Measurements from ENCODE around the gene CCDC51. TPM values are rescaled to one million over a fixed set of nuclear protein-coding genes. Genes with fewer than 3 reads are reported as not detected.
A peak's percentile ranks its signal among the peaks of the same experiment; 100 is the strongest.

CCDC51 gene
- total and polyA plus RNA-seq, 4 donors, result 6.6 to 14.4 (median 11.1) TPM

DNA sequence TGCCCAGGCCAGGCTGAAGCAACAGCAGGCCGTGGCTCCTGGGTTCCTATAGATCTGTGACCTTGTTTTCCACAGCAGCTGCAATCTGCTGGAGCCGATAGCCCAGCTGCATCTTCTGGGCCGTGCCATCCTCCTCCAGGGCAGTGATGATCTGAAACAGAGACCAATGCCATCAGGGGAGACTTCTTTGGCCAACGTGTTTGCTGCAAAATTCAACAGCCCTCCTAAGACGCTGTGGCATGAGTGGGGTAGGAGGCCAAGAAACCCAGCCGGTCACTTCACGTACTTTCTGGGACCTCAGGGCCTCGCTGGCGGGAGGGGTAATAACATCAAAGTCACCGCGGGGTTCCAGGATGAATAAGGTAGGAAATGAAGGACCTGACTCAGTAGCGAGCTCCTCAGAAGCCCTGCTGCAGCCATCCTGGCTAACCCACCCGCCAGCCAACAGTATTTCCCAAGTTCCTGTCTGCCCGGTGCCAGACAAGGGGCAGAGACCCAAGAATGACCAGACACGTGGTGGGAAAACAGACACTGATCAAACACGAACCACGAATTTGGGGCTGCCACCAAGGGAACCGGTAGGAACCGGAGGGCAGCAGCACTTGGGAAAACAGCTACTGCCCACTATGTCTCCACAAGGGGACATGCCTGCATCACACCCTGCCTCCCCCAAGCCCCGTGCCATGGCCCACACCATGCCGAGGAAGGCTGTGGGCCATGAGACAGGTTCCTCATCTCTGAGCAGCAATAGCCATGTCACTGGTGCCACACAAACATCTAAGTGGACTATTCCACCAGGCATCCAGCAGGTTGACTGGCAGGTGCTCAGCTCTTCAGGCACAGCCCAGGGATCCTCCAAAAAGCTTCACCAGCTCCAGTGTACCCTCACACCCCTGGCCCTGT, 35.2 kb downstream of the CCDC51 start:
- WGBS, 2 donors, result 60 to 79% methylated on average over 21 of the region's 21 CpGs
- H3K36me3 ChIP-seq (ENCODE audit: control insufficient read depth in 4 of 4, insufficient read depth in 4 of 4, low read length in 4 of 4), result peaks cover 6 to 37% (median 25%) of the 10 kb centered on the region in 4 donors
- ATAC-seq (ENCODE audit: insufficient read depth, low FRiP score) (no peak), DNase-seq (no peak)
- no peaks in the 10 kb centered on the region for H3K4me1 ChIP-seq (ENCODE audit: control insufficient read depth in 5 of 5, insufficient read depth in 5 of 5, low read length in 5 of 5)
- no peaks in the 10 kb centered on the region for H3K9me3 ChIP-seq (ENCODE audit: control insufficient read depth in 4 of 4, insufficient read depth in 3 of 4, low read length in 3 of 4)
- TF ChIP-seq, protein P1, sequence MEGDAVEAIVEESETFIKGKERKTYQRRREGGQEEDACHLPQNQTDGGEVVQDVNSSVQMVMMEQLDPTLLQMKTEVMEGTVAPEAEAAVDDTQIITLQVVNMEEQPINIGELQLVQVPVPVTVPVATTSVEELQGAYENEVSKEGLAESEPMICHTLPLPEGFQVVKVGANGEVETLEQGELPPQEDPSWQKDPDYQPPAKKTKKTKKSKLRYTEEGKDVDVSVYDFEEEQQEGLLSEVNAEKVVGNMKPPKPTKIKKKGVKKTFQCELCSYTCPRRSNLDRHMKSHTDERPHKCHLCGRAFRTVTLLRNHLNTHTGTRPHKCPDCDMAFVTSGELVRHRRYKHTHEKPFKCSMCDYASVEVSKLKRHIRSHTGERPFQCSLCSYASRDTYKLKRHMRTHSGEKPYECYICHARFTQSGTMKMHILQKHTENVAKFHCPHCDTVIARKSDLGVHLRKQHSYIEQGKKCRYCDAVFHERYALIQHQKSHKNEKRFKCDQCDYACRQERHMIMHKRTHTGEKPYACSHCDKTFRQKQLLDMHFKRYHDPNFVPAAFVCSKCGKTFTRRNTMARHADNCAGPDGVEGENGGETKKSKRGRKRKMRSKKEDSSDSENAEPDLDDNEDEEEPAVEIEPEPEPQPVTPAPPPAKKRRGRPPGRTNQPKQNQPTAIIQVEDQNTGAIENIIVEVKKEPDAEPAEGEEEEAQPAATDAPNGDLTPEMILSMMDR (IDR thresholded peaks at IDR 0.05; ENCODE audit: control extremely low read depth, extremely low read depth), result no peak
- no peak overlapping the region for H3K9ac ChIP-seq (ENCODE audit: insufficient read depth in 1 of 2, low read length in 2 of 2)
- no peak overlapping the region for H3K4me3 ChIP-seq
- no peak overlapping the region for H3K27ac ChIP-seq (ENCODE audit: low read depth in 1 of 2, low read length in 1 of 2)
- no peaks in the 10 kb centered on the region for H3K27me3 ChIP-seq (ENCODE audit: control insufficient read depth in 3 of 3, insufficient read depth in 3 of 3, low read length in 2 of 3)

DNA sequence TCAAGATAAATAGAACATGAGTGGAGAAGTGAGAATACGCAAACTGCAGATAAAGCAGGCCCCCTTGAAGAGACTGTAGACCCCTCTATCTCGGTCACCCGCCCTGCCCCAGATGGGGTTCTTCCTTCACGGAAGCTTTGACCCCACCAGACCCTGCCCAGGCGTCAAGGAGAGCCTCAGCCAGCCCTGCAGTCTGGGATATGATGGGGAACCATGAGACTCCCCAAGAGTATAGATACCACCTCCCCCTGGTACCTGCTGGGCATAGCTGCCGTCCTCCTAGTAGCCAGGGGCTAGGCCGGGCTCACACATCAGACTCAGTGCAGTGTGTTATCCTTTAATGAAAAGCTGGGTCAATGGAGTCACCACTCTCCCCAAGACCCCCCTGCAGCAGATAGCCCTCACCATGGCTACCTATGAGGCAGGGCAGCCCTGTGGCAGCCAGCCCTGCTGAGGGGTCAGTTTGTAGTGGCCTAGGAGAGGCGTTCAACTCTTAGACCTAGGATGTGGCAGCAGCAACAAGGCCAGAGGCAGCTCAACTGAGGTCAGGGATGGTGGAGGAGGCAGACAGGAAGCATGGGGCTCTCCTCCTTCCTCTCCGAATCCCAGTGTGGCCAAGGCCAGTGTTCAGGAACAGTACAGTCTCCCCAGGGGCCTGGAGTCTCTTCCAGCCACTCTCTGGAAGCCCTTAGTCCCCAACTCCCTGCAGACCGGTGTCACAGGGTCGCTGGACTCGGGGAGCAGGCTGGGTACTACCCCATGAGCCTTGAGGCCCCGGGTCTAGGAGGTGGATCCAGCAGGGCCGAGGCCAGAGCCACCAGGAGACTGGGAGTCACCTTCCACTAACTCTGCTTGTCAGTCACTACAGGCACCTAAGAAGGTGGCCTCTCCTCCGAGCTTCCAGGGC, 36.1 kb downstream of the CCDC51 start:
- Histone ChIP-seq H3K36me3 (ENCODE audit: control insufficient read depth in 4 of 4, insufficient read depth in 4 of 4, low read length in 4 of 4) (peaks cover 0 to 30% (median 22%) of the 10 kb centered on the region in 4 donors), H3K9ac (ENCODE audit: insufficient read depth in 1 of 2, low read length in 2 of 2) (no peak overlapping the region), H3K27ac (ENCODE audit: low read depth in 1 of 2, low read length in 1 of 2) (no peak overlapping the region), H3K27me3 (ENCODE audit: control insufficient read depth in 3 of 3, insufficient read depth in 3 of 3, low read length in 2 of 3) (no peaks in the 10 kb centered on the region), H3K9me3 (ENCODE audit: control insufficient read depth in 4 of 4, insufficient read depth in 3 of 4, low read length in 3 of 4) (no peaks in the 10 kb centered on the region), H3K4me1 (ENCODE audit: control insufficient read depth in 5 of 5, insufficient read depth in 5 of 5, low read length in 5 of 5) (no peaks in the 10 kb centered on the region), H3K4me3 (no peak overlapping the region)
- DNase-seq, result no peak
- no peak for ATAC-seq (ENCODE audit: insufficient read depth, low FRiP score)
- 88 to 89% methylated on average over 15 of the region's 15 CpGs for WGBS, 2 donors
- TF ChIP-seq, protein P1 (IDR thresholded peaks at IDR 0.05; ENCODE audit: control extremely low read depth, extremely low read depth), result no peak

DNA sequence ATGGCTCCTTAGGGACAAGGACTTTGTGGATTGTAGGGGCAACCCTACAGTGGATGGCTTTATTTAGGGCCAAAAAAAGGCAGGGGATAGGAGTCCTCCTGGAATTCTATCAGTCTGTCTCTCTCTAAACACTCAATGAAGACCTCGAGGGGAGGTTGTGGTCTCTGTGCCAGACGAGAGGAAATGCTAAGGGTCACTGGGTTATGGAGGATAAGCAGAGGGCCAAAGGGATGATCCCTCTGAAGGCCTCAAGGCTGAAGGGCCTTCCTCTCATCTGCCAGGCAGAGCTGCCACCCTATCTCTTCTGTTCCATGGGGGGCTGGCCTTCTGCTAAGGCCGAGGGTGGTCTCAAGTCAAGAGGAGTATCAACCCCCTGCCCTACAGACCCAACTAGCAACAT, 37.0 kb downstream of the CCDC51 start:
- Histone ChIP-seq H3K36me3 (ENCODE audit: control insufficient read depth in 4 of 4, insufficient read depth in 4 of 4, low read length in 4 of 4) (peaks cover 0 to 30% (median 18%) of the 10 kb centered on the region in 4 donors), H3K27ac (ENCODE audit: low read depth in 1 of 2, low read length in 1 of 2) (peak overlapping the region; percentile 34 to 42), H3K4me3 (no peak overlapping the region), H3K27me3 (ENCODE audit: control insufficient read depth in 3 of 3, insufficient read depth in 3 of 3, low read length in 2 of 3) (no peaks in the 10 kb centered on the region), H3K4me1 (ENCODE audit: control insufficient read depth in 5 of 5, insufficient read depth in 5 of 5, low read length in 5 of 5) (no peaks in the 10 kb centered on the region), H3K9ac (ENCODE audit: insufficient read depth in 1 of 2, low read length in 2 of 2) (no peak overlapping the region), H3K9me3 (ENCODE audit: control insufficient read depth in 4 of 4, insufficient read depth in 3 of 4, low read length in 3 of 4) (no peaks in the 10 kb centered on the region)
- TF ChIP-seq, protein P1 (IDR thresholded peaks at IDR 0.05; ENCODE audit: control extremely low read depth, extremely low read depth), result no peak
- ATAC-seq (ENCODE audit: insufficient read depth, low FRiP score) (no peak), DNase-seq (no peak)
- 66 to 81% methylated on average over 3 of the region's 3 CpGs for WGBS, 2 donors

Measured in lung (tissue), 12 donors.